ENCODE data around the gene ELN. TPM values are rescaled to one million over a fixed set of nuclear protein-coding genes. Genes with fewer than 3 reads are reported as not detected.

ELN gene
- total RNA-seq, 1 experiment from 2014 or later: 0.37 TPM

DNA sequence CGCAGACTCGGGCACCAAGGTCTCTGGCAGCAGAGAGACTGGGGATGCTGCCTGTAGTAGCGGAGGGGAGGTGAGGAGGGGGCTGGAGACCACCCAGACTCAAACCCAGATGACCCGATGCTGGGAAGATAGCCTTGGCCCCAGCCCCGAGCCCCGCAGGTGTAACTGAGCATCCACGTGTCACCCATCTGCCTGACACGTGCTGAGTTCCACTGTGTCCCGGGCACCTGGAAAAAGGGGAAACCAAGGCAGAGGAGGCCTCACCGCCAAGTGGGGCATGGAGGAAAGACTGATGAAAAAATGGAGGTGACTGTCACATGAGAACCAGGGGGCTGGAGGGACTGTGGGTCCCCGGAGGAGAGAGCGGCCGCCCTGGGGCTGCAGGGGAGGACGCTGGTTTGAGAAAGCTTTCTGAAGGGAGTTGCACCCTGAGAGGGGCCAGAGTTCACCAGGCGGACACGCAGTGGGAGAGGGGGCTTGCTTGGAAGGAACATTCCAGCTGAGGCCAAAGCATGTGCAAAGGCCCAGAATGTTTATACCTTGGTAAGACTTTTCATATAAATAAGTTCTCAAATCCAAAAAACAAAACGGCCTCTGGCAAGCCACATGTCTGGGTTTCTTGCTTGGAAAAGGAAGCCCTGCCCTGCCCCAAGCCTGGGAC, 27.4 kb upstream of the ELN start:
- H4K8ac ChIP-seq (replicated peaks; ENCODE audit: insufficient read length, low read depth, low read length): no peak overlapping the region
- H3K79me2 ChIP-seq (ENCODE audit: insufficient read depth, low read length): no peaks in the 10 kb centered on the region
- no peak overlapping the region for H3K56ac ChIP-seq (ENCODE audit: insufficient read length, low read depth, low read length)
- no peaks in the 10 kb centered on the region for H3K4me1 ChIP-seq (ENCODE audit: insufficient read depth, low read length)
- no peak overlapping the region for H4K5ac ChIP-seq (ENCODE audit: insufficient read length, low read depth, low read length)
- no peak overlapping the region for H2BK20ac ChIP-seq (ENCODE audit: low read depth, low read length, poor library complexity, severe bottlenecking)
- H3T11ph ChIP-seq (ENCODE audit: low read length): no peak overlapping the region
- DNase-seq: no peak
- Mint-ChIP-seq H3K27me3 (ENCODE audit: low read depth) (peaks cover 6% of the 10 kb centered on the region), H3K27ac (no peak overlapping the region), H3K9me3 (peaks cover 0 to 1% of the 10 kb centered on the region in 2 experiments; a peak in 2 of 5 replicates), H3K36me3 (ENCODE audit: insufficient read depth in 1 of 3, low read depth in 3 of 3) (no peaks in the 10 kb centered on the region), H3K4me1 (peaks cover 0 to 2% of the 10 kb centered on the region in 2 experiments; a peak in 1 of 4 replicates), H3K4me3 (no peak overlapping the region; a peak in 1 of 5 replicates)
- peaks cover under 1% of the 10 kb centered on the region for H3K9me3 ChIP-seq (ENCODE audit: control insufficient read depth, low read depth, low read length)
- no peak overlapping the region for H3K14ac ChIP-seq (ENCODE audit: insufficient read depth, low read length)
- H3K23ac ChIP-seq (ENCODE audit: insufficient read length, low read depth, low read length): no peak overlapping the region
- H3K27ac ChIP-seq (ENCODE audit: insufficient read length, low read depth, low read length): no peak overlapping the region
- H3K9ac ChIP-seq (ENCODE audit: extremely low read depth, insufficient read length, low read length): no peak overlapping the region
- H2AK5ac ChIP-seq (ENCODE audit: insufficient read length, low read length): no peak overlapping the region
- H4K20me1 ChIP-seq (ENCODE audit: control insufficient read depth, insufficient read depth, insufficient read length): no peaks in the 10 kb centered on the region
- no peaks in the 10 kb centered on the region for H3K79me1 ChIP-seq (ENCODE audit: insufficient read depth, low read depth, low read length, poor library complexity, severe bottlenecking)
- TF ChIP-seq, protein P1, sequence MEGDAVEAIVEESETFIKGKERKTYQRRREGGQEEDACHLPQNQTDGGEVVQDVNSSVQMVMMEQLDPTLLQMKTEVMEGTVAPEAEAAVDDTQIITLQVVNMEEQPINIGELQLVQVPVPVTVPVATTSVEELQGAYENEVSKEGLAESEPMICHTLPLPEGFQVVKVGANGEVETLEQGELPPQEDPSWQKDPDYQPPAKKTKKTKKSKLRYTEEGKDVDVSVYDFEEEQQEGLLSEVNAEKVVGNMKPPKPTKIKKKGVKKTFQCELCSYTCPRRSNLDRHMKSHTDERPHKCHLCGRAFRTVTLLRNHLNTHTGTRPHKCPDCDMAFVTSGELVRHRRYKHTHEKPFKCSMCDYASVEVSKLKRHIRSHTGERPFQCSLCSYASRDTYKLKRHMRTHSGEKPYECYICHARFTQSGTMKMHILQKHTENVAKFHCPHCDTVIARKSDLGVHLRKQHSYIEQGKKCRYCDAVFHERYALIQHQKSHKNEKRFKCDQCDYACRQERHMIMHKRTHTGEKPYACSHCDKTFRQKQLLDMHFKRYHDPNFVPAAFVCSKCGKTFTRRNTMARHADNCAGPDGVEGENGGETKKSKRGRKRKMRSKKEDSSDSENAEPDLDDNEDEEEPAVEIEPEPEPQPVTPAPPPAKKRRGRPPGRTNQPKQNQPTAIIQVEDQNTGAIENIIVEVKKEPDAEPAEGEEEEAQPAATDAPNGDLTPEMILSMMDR (conservative IDR thresholded peaks at IDR 0.05): no peak
- no peak overlapping the region for H4K91ac ChIP-seq (ENCODE audit: insufficient read length, low read depth, low read length)
- H3K27me3 ChIP-seq (ENCODE audit: insufficient read depth, low read length): no peaks in the 10 kb centered on the region
- H2BK5ac ChIP-seq (ENCODE audit: insufficient read length, low read length): no peak overlapping the region
- no peak overlapping the region for H3K18ac ChIP-seq (ENCODE audit: insufficient read length, low read depth, low read length)
- WGBS (ENCODE audit: extremely low coverage, insufficient read length, low lambda C conversion rate): no CpG with 5 or more reads among the region's 17 CpGs
- no peak overlapping the region for H3K4me2 ChIP-seq (ENCODE audit: insufficient read depth, insufficient read length, low read length)
- H2BK120ac ChIP-seq (ENCODE audit: low read depth, low read length, poor library complexity, severe bottlenecking): no peak overlapping the region
- H3K4ac ChIP-seq (ENCODE audit: low read depth, low read length): no peak overlapping the region
- no peaks in the 10 kb centered on the region for H3K23me2 ChIP-seq (ENCODE audit: insufficient read length, low read depth, low read length, poor library complexity, severe bottlenecking)
- H2BK15ac ChIP-seq (ENCODE audit: low read depth, low read length): no peak overlapping the region
- no peak overlapping the region for H2AFZ ChIP-seq (ENCODE audit: low read length)
- H2BK12ac ChIP-seq (ENCODE audit: insufficient read length, low read depth, low read length): no peak overlapping the region
